ENCODE data around the gene S100A16. TPM values are rescaled to one million over a fixed set of nuclear protein-coding genes. Genes with fewer than 3 reads are reported as not detected.

S100A16 gene
- total RNA-seq, 1 experiment from 2014 or later: 1,014 TPM

- Mint-ChIP-seq H3K27me3 (ENCODE audit: insufficient read depth, unreplicated experiment) (no peaks in the 10 kb centered on the region), H3K27ac (ENCODE audit: low read depth, unreplicated experiment) (peak overlapping the region; percentile 67), H3K36me3 (ENCODE audit: insufficient read depth, unreplicated experiment) (no peaks in the 10 kb centered on the region), H3K4me3 (ENCODE audit: unreplicated experiment) (no peak overlapping the region), H3K9me3 (ENCODE audit: unreplicated experiment) (no peaks in the 10 kb centered on the region), H3K4me1 (ENCODE audit: insufficient read depth, unreplicated experiment) (peaks cover 33% of the 10 kb centered on the region)
- no peak for DNase-seq (ENCODE audit: unreplicated experiment)
- TF ChIP-seq CTCF (IDR thresholded peaks at IDR 0.05; ENCODE audit: unreplicated experiment): no peak
- CTCF ChIA-PET: interaction anchor here (0.6 to 7.5 kb wide), 38 partner anchors 8 to 413 kb away, joined by 3 to 379 read pairs (median 10); partner anchors contain the start of genes CHTOP, ILF2, PGLYRP4 and RAB13
- no TSS peak for BruUV-seq (replicated peaks)
- POLR2A ChIA-PET: interaction anchor here (0.7 to 7.1 kb wide), 24 partner anchors 8 to 417 kb away, joined by 3 to 476 read pairs (median 7); partner anchors contain the start of genes CHTOP, ILF2, RAB13 and RPS27
- intact Hi-C loops (cut with micrococcal nuclease): loop anchor here (2.0 kb wide), 1 partner anchor 35 kb away; no protein-coding TSS in a partner anchor
These were observed 39.6 kb downstream of the S100A16 start for GRCh38 chr1:153573351-153573750.

- H3K27ac Mint-ChIP-seq (ENCODE audit: low read depth, unreplicated experiment): peak overlapping the region; percentile 67
These were observed 40.3 kb downstream of the S100A16 start for GRCh38 chr1:153572569-153573015.

GRCh38 chr1:153571706-153572105 is 41.2 kb downstream of the S100A16 start:
- intact Hi-C loops (cut with micrococcal nuclease): loop anchor here (1.0 to 2.0 kb wide), 8 partner anchors 37 to 415 kb away; partner anchors contain the start of genes RAB13, S100A13 and SNAPIN
- no peaks in the 10 kb centered on the region for H3K27me3 Mint-ChIP-seq (ENCODE audit: insufficient read depth, unreplicated experiment)
- POLR2A ChIA-PET: interaction anchor here (0.7 to 7.1 kb wide), 20 partner anchors 10 to 415 kb away, joined by 3 to 476 read pairs (median 10); partner anchors contain the start of genes CHTOP, GATAD2B, ILF2 and RAB13
- H3K4me3 Mint-ChIP-seq (ENCODE audit: unreplicated experiment): no peak overlapping the region
- H3K4me1 Mint-ChIP-seq (ENCODE audit: insufficient read depth, unreplicated experiment): peaks cover 36% of the 10 kb centered on the region
- H3K36me3 Mint-ChIP-seq (ENCODE audit: insufficient read depth, unreplicated experiment): no peaks in the 10 kb centered on the region
- no peak for DNase-seq (ENCODE audit: unreplicated experiment)
- no peaks in the 10 kb centered on the region for H3K9me3 Mint-ChIP-seq (ENCODE audit: unreplicated experiment)
- H3K27ac Mint-ChIP-seq (ENCODE audit: low read depth, unreplicated experiment): no peak overlapping the region
- BruUV-seq (replicated peaks): no TSS peak
- no peak for TF ChIP-seq CTCF (IDR thresholded peaks at IDR 0.05; ENCODE audit: unreplicated experiment)
- CTCF ChIA-PET: interaction anchor here (0.6 to 7.5 kb wide), 47 partner anchors 8 to 418 kb away, joined by 3 to 379 read pairs (median 6); partner anchors contain the start of genes CHTOP, ILF2, PGLYRP4 and RAB13

More at GRCh38 chr1:153572569-153573015, 40.3 kb downstream of the S100A16 start:
- Mint-ChIP-seq H3K9me3 (ENCODE audit: unreplicated experiment) (no peaks in the 10 kb centered on the region), H3K4me1 (ENCODE audit: insufficient read depth, unreplicated experiment) (peaks cover 33% of the 10 kb centered on the region), H3K36me3 (ENCODE audit: insufficient read depth, unreplicated experiment) (no peaks in the 10 kb centered on the region), H3K4me3 (ENCODE audit: unreplicated experiment) (no peak overlapping the region), H3K27me3 (ENCODE audit: insufficient read depth, unreplicated experiment) (no peaks in the 10 kb centered on the region)
- peak; percentile 98 for TF ChIP-seq CTCF (IDR thresholded peaks at IDR 0.05; ENCODE audit: unreplicated experiment)
- peak; percentile 94 for DNase-seq (ENCODE audit: unreplicated experiment)
- BruUV-seq (replicated peaks): no TSS peak
- ChIA-PET POLR2A (interaction anchor here (0.6 to 7.1 kb wide), 34 partner anchors 9 to 418 kb away, joined by 3 to 476 read pairs (median 6); partner anchors contain the start of genes CHTOP, GATAD2B, ILF2 and INTS3), CTCF (interaction anchor here (0.5 to 7.5 kb wide), 59 partner anchors 8 to 418 kb away, joined by 3 to 379 read pairs (median 5); partner anchors contain the start of genes CHTOP, ILF2, PGLYRP4 and RAB13)
- intact Hi-C loops (cut with micrococcal nuclease): loop anchor here (1.0 to 2.0 kb wide), 8 partner anchors 36 to 414 kb away; partner anchors contain the start of genes RAB13, S100A13 and SNAPIN

- no TSS peak for BruUV-seq (replicated peaks)
- Mint-ChIP-seq H3K27ac (ENCODE audit: low read depth, unreplicated experiment) (no peak overlapping the region), H3K4me1 (ENCODE audit: insufficient read depth, unreplicated experiment) (peaks cover 44% of the 10 kb centered on the region), H3K36me3 (ENCODE audit: insufficient read depth, unreplicated experiment) (no peaks in the 10 kb centered on the region), H3K9me3 (ENCODE audit: unreplicated experiment) (no peaks in the 10 kb centered on the region), H3K4me3 (ENCODE audit: unreplicated experiment) (no peak overlapping the region), H3K27me3 (ENCODE audit: insufficient read depth, unreplicated experiment) (no peaks in the 10 kb centered on the region)
- ChIA-PET CTCF (interaction anchor here (0.6 to 7.5 kb wide), 17 partner anchors 16 to 218 kb away, joined by 3 to 379 read pairs (median 19); partner anchors contain the start of genes ILF2, S100A1, S100A13 and S100A14), POLR2A (interaction anchor here (0.9 to 7.1 kb wide), 9 partner anchors 22 to 415 kb away, joined by 3 to 476 read pairs (median 10); partner anchors contain the start of genes CHTOP, RAB13, S100A13 and S100A14)
- intact Hi-C loops (cut with micrococcal nuclease): no loop called here
- DNase-seq (ENCODE audit: unreplicated experiment): no peak
- TF ChIP-seq CTCF (IDR thresholded peaks at IDR 0.05; ENCODE audit: unreplicated experiment): no peak
These were observed 42.1 kb downstream of the S100A16 start for GRCh38 chr1:153570874-153571273.

Measured in MCF 10A (cell line).